Stimulated activated naive CD4-positive, alpha-beta T cell treated with Interleukin-2 at 50 U/mL for 16 hours (primary cell): ENCODE results near the gene ZFPL1.
"Not testable (repeated sequence)": the region's sequence is repeated elsewhere in the genome, so short reads cannot be mapped to it uniquely, and the experiment has no call there.

Experiments
- DNase-seq: peaks from one replicate; lab custom pipeline; 2025; lab: John Stamatoyannopoulos, UW

ZFPL1 gene

DNA sequence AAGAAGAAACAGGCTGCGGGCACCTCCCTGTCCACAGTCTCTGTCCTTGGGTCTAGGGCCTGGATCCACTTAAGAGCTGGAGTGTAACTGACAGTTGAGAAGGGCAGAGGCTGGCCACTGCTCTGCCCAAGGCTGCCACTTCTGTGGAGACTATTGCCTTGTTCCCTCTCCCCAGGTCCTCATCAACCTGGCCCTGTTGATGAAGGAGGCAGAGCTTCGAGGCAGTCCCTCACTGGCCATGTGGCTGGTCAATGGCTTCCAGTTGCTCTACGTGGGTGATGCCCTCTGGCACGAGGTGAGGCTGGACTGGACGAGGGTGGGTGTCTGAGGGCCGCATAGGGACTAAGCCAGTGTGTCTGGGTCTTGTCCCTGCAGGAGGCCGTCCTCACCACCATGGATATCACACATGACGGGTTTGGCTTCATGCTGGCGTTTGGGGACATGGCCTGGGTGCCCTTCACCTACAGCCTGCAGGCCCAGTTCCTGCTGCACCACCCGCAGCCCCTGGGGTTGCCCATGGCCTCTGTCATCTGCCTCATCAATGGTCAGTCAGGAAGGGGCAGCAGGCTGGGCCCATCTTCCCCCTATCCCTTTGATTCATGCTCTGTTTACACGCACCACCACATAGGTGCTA, 30.6 kb downstream of the ZFPL1 start:
- no peak for DNase-seq

DNA sequence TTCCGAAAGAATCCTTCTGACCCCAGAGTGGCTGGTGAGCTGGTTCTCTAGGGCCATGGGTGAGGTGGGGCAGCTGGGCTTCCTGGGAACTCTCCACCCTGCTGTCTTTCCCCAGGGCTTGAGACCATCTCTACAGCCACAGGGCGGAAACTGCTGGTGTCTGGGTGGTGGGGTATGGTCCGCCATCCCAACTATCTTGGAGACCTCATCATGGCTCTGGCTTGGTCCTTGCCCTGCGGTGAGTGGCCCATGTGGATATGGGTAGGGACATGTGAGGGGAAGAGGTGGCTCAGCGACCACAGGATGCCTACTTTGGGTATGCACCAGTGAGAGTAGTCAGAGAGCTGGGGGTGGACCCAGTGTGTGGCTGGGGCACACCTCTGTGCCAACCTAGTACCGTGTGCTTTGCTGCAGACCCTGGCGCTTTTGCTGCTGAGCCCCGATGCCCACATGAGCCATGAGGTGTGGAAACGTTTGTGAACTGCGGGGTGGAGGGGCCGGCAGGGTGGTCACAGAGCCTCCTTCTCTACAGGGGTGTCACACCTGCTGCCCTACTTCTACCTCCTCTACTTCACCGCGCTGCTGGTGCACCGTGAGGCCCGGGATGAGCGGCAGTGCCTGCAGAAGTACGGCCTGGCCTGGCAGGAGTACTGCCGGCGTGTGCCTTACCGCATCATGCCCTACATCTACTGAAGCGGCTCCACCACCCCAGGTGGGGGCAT, 31.5 kb downstream of the ZFPL1 start:
- no peak for DNase-seq

DNA sequence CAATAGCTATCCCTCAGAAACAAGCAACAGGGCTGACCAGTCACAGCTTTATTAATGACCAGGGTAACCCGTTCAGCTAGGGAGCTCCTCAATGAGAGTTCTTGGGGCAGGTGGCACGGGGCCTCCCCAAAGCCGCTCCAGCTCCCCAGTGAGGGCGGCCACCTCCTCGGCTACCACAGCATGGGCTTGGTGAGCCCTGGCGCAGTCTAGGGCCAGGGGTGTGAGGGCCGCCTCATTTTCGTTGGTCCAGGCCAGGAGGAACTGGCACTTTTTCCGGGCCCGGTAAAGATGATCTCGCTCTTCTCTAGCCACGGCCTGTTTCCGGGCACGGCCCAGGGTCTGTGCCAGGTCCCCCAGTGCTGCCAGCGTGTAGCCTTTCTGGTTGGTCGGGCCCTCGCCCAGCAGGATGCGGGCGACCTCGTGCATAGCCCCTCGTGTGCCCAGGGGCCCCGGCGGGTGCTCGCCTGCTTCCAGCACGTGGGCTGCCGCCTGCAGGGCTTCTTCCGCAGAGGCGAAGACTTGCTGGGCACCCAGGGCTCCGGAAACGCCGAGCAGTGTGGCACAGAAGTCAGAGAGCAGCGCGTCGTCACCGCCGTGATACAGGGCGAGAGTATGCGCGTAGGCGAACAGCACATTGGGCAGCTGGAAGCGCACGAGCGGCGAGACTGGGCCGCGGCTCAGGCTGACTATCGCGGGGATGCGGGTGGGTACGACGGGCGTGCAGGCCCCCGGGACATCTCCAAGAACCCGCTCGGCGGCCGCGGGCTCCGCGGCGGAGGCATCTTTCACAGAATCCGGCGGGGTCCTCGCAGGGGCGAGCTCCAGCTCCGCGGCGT, 32.6 kb downstream of the ZFPL1 start:
- peak; percentile 72 for DNase-seq

GRCh38 chr11:65117206-65118096, 33.4 kb downstream of the ZFPL1 start, which contains the start of gene ZNHIT2:
ZNHIT2 (minus strand) TSS chr11:65117701; CDS start chr11:65117653, 48 bp downstream.
- peak; percentile 100 for DNase-seq

DNA sequence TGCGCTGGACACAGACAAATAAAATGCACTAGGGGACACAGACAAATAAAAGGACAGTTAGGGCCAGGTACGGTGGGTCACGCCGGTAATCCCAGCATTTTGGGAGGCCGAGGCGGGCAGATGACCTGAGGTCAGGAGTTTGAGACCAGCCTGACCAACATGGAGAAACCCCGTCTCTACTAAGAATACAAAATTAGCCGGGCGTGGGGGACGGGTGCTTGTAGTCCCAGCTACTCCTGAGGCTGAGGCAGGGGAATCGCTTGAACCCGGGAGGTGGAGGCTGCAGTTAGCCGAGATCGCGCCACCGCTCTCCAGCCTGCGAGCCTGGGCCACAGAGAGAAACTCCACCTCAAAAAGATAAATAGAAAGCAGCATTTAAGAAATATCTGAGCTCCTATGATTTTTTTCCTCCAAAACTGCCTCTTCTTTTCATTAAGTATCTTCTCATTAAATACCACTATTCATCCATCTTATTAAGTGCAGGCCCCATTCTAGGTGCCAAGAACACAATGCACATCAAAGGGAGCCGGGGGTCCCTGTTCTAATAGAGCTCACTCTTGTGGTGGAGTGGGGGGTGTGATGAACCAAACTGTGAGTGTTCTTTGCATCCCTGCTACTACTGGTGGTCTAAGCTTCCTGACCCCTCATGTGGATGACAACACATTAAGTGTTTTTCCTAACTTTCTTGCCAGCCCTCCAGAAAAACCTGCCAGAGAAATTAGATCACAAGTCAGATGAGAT, 34.2 kb downstream of the ZFPL1 start:
- DNase-seq, result no peak

DNA sequence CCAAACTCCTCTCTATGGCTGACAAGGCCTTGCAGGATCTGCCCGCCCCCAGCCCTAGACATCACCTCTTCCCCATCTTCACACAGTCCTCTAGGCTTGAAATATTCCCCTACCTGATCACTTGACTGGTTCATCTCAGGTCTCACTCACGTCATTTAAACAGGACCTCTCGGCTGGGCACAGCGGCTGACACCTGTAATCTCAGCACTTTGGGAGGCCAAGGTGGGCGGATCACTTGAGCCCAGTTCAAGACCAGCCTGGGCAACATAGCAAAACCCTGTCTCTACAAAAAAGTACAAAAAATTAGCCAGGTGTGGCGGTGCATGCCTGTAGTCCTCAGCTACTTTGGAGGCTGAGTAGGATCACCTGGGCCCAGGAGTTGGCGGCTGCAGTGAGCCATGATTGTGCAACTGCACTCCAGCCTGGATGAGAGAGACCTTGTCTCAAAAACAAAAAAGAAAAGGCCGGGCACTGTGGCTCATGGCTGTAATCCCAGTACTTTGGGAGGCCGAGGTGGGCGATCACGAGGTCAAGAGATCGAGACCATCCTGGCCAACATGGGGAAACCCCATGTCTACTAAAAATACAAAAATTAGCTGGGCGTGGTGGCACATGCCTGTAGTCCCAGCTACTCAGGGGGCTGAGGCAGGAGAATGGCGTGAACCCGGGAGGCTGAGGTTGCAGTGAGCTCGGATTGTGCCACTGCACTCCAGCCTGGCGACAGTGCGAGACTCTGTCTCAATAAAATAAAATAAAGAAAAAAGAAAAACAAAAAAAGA, 35.1 kb downstream of the ZFPL1 start:
- not testable (repeated sequence) for DNase-seq

GRCh38 chr11:65119670-65119995, 35.6 kb downstream of the ZFPL1 start:
- DNase-seq, result no peak

GRCh38 chr11:65120831-65121230, 36.8 kb downstream of the ZFPL1 start:
- no peak for DNase-seq

DNA sequence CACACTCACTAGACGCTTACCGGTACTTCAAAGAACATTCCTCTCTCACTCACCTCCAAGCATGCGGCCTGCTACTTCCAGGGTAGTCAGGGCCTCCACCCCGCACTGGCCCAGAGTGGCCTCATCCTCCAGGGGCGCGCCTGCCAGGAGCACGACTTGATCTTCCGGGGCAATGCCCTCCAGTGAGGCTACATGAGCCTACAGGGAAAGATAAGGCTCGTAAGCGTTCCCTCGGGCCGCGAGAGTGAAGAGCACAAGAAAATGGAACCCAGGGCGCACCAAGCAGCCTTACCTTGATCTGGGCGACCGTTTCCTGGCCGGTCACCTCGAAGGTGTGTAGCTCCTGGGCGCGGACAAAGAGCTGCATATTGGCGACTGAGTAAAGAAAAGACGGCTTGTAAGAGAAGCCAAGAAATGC, 37.4 kb downstream of the ZFPL1 start:
- DNase-seq, result peak; percentile 16

DNA sequence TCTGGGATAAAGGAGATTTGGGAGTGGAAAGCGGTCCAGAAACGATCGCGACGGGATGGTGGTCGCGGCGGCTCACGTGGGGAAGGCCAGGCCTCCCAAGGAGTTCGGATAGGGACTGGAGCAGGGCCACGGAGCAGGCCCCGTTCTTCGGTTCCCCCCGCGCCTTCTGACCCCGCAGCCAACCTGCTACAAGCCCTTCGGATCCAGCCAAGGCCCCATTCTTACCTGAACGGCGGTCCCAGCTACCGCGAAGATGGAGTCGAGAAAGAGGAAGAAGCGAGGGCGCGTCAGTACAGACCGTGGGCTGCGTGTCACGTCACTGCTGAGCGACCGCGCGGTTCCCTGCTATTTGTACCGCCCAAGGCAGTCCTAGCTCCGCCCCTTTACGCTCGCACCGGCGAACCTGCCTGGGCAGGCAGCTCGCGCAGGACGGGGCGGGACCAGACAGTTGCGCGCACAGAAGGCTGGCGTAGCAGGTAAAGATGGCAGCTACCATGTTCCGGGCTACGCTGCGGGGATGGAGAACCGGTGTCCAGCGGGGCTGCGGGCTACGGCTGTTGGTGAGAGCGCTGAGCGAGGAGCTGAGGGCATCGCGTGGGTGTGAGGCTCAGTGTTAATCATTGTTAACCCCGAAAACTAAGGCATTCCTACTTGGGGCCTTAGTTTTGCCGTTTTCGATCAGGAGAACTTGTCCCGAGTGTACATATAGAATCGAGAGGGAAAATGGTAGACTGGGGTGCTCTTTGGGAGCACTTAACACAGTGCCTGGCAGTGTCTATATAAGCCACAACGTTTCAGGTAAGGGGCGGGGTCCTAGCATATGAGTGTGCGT, 38.1 kb downstream of the ZFPL1 start, which contains the start of the genes FAU and MRPL49:
TSS of gene FAU (minus strand) at position 270 of the 832 bp plus-strand sequence. CDS start 321 bp downstream, outside the sequence.
TSS of gene MRPL49 (plus strand) at position 457 of the 832 bp plus-strand sequence. CDS start at position 483, 26 bp downstream.
- DNase-seq, result peak; percentile 99

GRCh38 chr11:65124480-65125196, 40.6 kb downstream of the ZFPL1 start:
- DNase-seq, result no peak

DNA sequence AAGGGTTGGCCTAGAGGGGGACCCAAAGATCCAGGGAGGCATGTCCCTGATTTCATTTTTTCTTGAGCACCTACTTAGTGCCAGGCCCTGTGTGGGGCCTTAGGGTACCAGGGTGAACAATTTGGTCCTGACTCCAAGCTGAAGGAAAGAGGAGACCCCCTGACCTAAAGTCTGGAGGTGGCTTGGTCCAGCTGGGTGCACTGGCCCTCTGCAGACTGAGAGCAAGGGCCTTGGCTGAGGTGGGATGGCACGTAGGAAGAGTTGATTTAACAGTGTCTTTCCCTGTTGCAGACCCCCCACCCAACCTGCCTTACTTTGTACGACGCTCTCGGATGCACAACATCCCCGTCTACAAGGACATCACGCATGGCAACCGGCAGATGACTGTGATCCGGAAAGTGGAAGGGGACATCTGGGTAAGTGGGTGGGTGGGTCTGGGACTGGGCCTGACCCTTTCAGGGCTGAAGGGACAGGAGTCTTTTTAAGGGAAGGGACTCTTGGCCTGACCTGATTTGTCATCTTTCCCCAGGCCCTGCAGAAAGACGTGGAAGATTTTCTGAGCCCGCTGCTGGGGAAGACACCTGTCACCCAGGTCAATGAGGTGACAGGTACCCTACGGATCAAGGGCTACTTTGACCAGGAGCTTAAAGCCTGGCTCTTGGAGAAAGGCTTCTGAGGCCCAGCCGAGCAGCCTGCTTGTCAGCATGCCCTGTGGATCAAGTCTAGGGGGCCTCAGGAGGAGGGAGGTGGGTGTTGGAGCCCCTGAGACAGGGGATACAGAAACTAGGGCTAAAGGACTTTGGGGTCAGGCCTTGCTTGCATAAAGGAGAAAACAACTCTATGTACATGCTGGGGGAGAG, 41.4 kb downstream of the ZFPL1 start:
- no peak for DNase-seq

DNA sequence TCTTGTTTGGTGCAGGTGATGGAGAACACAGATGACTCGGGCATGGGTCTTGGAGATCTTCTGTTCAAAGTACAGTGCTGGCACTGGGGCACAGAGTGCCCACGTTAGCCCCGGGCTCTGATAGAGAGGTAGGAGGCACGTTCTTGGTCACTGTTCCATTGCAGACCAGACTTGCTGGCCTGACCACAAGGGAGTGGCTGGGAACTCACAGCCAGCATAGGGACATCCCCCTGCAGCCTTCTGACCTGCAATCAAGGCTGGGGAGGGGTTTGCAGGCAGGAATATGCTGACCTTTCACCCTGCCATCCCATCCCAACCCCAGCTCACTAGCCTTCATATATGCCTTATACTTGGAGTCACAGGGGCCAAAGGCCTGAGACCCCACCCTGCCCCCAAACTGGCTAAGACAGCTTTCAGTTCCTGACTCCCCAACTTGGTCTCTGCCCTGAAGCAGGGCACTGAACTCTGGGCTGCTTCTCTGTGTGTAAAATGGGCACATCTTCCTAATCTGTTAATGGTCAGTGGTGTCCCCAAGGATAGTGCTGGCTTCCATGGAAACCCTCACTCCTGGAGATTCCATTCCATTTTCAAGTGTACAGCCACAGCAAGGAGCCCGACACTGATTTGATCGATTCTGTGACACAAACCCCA, 42.7 kb downstream of the ZFPL1 start:
- DNase-seq, result no peak

DNA sequence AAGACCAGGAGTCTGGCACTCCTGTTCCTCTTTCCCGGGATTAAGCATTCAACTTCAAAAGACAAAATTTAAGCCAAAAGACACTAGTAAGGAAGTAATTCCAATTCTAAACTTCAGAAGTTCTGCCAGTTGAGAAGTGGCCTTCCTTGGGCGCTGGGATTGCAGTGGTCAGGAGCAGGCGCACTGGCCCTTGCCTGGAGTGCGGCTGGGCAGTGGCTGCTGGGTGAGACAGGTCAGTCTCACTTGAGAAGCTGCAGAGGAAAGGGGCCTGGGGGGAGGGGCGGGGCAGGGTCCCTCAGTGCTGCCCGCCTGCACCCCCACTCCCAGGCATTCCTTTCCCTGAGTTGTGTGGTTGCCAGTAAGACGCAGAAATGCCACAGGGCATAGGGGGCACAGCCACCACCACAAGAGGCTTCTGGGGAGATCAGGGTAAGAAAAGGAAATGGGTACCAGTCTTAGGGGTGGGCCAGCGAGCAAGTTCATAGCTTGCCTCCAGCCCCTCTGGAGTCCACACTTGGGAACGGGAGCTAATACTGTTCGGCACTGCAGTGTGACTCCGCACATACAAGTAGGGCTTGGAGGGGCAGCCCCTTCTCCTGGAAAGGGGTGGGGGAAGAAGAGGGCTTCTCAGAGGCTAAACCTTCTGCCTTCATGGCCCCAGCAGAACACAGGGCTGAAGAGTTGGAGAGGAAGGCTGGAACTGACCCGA, 43.6 kb downstream of the ZFPL1 start:
- DNase-seq, result no peak

- no peak for DNase-seq
These were observed 44.4 kb downstream of the ZFPL1 start for GRCh38 chr11:65128182-65129145.
